Ovary (tissue), 3 donors: ENCODE data around the gene CPXM2.

Experiments
- CTCF ChIP-seq, 3 donors: fragments of 450-650 bp in 2 of 3; fragments of 200-600 bp in 1 of 3; IDR thresholded peaks; one replicate each; pipeline versions ENCODE4 v1.5.1 to v1.8.0; 2016 to 2022; ENCODE audit warnings: antibody characterized with exemption in 3 of 3, mild to moderate bottlenecking in 1 of 3
- POLR2A ChIP-seq: fragments of 450-650 bp; IDR thresholded peaks from one replicate; pipeline ENCODE4 v1.6.1; 2017; ENCODE audit warnings: antibody characterized with exemption, mild to moderate bottlenecking, moderate library complexity
- donor health status: DM: no; HTN: no; CAD: no.

GRCh38 chr10:123743441-123744223 is 148.0 kb downstream of the CPXM2 start:
- TF ChIP-seq CTCF (IDR thresholded peaks at IDR 0.05) (no peak), POLR2A (no peak)
